Coronary artery (tissue), 2 donors: Measurements from ENCODE around the gene MED12L.
"Not testable (repeated sequence)": the region's sequence is repeated elsewhere in the genome, so short reads cannot be mapped to it uniquely, and the experiment has no call there.

Experiments used
- DNase-seq: peaks from one replicate; pipeline ENCODE4 v3.0.0-alpha.2; 2017; ENCODE audit warnings: low spot score
- H3K27ac ChIP-seq, 2 donors: fragments of 200-600 bp; sonication (generic); one replicate each; pipeline ENCODE4 v1.5.1; 2016 to 2019
- H3K4me3 ChIP-seq: fragments of 200-600 bp; sonication (generic); 2 replicates; pipeline ENCODE4 v1.5.1; 2016; ENCODE audit warnings: mild to moderate bottlenecking, moderate library complexity
- CTCF ChIP-seq: fragments of 200-600 bp; sonication (generic); IDR thresholded peaks from one replicate; pipeline ENCODE4 v1.5.1; 2019; ENCODE audit warnings: antibody characterized with exemption

MED12L gene

GRCh38 chr3:151391720-151392119 lies 306.3 kb downstream of the MED12L start:
- Histone ChIP-seq H3K27ac (no peak overlapping the region), H3K4me3 (no peak overlapping the region)
- DNase-seq = no peak
- no peak for TF ChIP-seq CTCF

DNA sequence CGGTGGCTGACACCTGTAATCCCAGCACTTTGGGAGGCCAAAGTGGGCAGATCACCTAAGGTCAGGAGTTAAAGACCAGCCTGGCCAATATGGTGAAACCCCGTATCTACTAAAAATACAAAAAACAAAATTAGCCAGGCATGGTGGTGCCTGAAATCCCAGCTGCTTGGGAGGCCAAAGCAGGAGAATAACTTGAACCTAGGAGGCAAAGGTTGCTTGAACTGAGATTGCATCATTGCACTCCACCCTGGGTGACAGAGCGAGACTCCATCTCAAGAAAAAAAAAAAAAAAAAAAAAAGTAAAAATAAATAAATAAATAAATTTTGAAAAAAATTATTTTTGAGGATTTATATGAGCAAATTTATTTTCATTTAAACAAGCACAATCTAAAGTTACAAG lies 306.7 kb downstream of the MED12L start:
- H3K27ac ChIP-seq, H3K4me3 ChIP-seq, DNase-seq: not testable (repeated sequence)

- Histone ChIP-seq H3K27ac (no peak overlapping the region), H3K4me3 (no peak overlapping the region)
- no peak for TF ChIP-seq CTCF
- no peak for DNase-seq
These were observed 307.8 kb downstream of the MED12L start for GRCh38 chr3:151393146-151393830.

DNA sequence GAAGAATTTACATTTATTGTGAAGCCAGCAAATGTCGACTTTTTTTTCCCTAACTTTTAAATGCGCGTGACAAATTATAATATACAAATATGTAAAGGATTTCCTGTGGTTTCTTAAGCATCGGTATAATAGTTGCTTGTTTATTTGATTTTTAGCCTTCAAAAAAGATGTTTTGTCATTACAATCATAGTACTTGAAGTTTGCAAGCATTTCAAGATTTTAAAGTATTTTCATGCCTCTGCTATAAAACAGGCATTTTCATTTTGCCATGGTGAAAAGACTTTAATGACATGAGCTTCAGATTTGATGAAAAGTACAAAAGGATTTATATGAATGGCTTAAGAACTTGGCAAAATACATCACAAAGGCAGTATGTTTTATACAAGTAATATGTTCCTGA lies 308.5 kb downstream of the MED12L start:
- TF ChIP-seq CTCF = no peak
- no peak overlapping the region for H3K27ac ChIP-seq
- H3K4me3 ChIP-seq = no peak overlapping the region
- DNase-seq = no peak

DNA sequence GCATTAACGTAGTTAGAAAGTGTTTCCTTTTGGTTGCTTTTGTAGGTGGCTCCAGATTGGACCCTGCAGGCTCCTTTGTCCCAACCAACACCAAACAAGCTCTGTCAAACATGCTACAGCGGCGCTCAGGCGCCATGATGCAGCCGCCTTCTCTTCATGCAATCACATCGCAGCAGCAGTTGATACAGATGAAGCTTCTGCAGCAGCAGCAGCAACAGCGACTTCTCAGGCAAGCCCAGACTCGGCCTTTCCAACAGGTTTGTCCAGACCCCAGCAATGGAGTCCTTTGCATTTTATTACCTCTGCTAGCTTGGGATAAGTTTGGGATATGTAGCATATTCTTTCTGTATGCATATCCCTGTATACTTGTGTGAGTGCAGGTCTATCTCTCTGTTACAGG lies 309.1 kb downstream of the MED12L start:
- Histone ChIP-seq H3K4me3 (no peak overlapping the region), H3K27ac (no peak overlapping the region)
- DNase-seq = no peak
- no peak for TF ChIP-seq CTCF

- Histone ChIP-seq H3K27ac (no peak overlapping the region), H3K4me3 (no peak overlapping the region)
- no peak for TF ChIP-seq CTCF
- no peak for DNase-seq
These were observed 310.3 kb downstream of the MED12L start for GRCh38 chr3:151395806-151396205.

- Histone ChIP-seq H3K4me3 (no peak overlapping the region), H3K27ac (no peak overlapping the region)
- DNase-seq = no peak
- TF ChIP-seq CTCF = no peak
These were observed 313.4 kb downstream of the MED12L start for GRCh38 chr3:151398895-151399294.
